ENCODE data around the gene ZYG11B.

GRCh38 chr1:52695627-52696026 is 30.6 kb upstream of the ZYG11B start:
- TF ChIP-seq CTCF (IDR thresholded peaks at IDR 0.05; ENCODE audit: low read length) (no peak), EZH2 (optimal IDR thresholded peaks at IDR 0.05; ENCODE audit: low read depth, low read length) (no peak)
